ENCODE results near the gene EPB42. TPM values are rescaled to one million over a fixed set of nuclear protein-coding genes. Genes with fewer than 3 reads are reported as not detected.

The EPB42 gene
- total RNA-seq, 1 donor from 2014 or later = not detected

GRCh38 chr15:43253431-43254403, 32.9 kb upstream of the EPB42 start:
- no peaks in the 10 kb centered on the region for H3K9me3 ChIP-seq
- no peak overlapping the region for H3K4me3 ChIP-seq
- no peak overlapping the region for H3K27ac ChIP-seq
- intact Hi-C loops (cut with DNase I) = no loop called here
- H3K4me1 ChIP-seq = no peaks in the 10 kb centered on the region
- H3K27me3 ChIP-seq = no peaks in the 10 kb centered on the region
- H3K36me3 ChIP-seq = no peaks in the 10 kb centered on the region
- peak in 1 of 2 donors; percentile 62 for DNase-seq (ENCODE audit: low spot score in 2 of 2)
- no peak for TF ChIP-seq CTCF (IDR thresholded peaks at IDR 0.05)

GRCh38 chr15:43251871-43252250, 31.0 kb upstream of the EPB42 start:
- H3K4me1 ChIP-seq = no peaks in the 10 kb centered on the region
- DNase-seq (ENCODE audit: low spot score in 2 of 2) = peak in 1 of 2 donors; percentile 44
- no peak overlapping the region for H3K4me3 ChIP-seq
- no peak for TF ChIP-seq CTCF (IDR thresholded peaks at IDR 0.05)
- no peaks in the 10 kb centered on the region for H3K36me3 ChIP-seq
- intact Hi-C loops (cut with DNase I) = no loop called here
- H3K9me3 ChIP-seq = no peaks in the 10 kb centered on the region
- no peaks in the 10 kb centered on the region for H3K27me3 ChIP-seq
- no peak overlapping the region for H3K27ac ChIP-seq

DNA sequence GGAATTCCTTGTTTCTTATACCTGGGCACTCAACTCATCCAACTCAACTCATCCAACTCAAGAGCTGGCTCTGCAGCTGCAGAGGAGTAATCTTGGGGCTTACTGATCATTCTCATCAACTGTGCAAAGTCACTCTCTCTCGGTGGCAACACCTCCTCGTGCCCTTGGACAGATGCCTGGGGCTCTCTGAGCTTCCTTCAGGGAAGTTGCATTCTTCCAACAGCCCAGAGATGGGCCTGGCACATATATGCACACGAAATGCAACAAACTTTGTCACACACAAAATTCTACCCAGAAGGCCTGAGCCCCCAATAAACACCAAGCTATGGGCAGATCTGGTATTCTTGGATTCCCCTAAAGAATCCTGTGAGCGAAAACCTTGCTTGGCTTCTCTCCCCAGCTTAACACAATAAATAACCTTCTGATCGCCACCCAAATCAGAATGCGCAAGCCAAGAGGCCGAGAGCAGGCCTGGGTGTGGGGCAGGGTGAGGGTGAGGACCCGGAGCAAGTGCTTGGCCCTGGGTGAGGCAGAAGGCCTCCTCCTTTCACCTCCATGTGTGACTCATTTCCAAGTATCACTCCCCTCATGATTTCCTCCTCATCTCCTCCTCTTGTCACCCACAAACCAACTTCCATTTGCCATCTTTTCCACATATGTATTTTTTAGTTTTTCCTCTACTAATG, 30.5 kb upstream of the EPB42 start:
- no peak for TF ChIP-seq CTCF (IDR thresholded peaks at IDR 0.05)
- H3K9me3 ChIP-seq = no peaks in the 10 kb centered on the region
- H3K27ac ChIP-seq = no peak overlapping the region
- peak in 1 of 2 donors; percentile 27 for DNase-seq (ENCODE audit: low spot score in 2 of 2)
- H3K4me1 ChIP-seq = no peaks in the 10 kb centered on the region
- intact Hi-C loops (cut with DNase I) = no loop called here
- no peaks in the 10 kb centered on the region for H3K27me3 ChIP-seq
- H3K36me3 ChIP-seq = no peaks in the 10 kb centered on the region
- no peak overlapping the region for H3K4me3 ChIP-seq

GRCh38 chr15:43250785-43251184, 30.0 kb upstream of the EPB42 start:
- Histone ChIP-seq H3K4me3 (no peak overlapping the region), H3K27ac (no peak overlapping the region)
- DNase-seq (ENCODE audit: low spot score in 2 of 2) = peak in 1 of 2 donors; percentile 27

DNA sequence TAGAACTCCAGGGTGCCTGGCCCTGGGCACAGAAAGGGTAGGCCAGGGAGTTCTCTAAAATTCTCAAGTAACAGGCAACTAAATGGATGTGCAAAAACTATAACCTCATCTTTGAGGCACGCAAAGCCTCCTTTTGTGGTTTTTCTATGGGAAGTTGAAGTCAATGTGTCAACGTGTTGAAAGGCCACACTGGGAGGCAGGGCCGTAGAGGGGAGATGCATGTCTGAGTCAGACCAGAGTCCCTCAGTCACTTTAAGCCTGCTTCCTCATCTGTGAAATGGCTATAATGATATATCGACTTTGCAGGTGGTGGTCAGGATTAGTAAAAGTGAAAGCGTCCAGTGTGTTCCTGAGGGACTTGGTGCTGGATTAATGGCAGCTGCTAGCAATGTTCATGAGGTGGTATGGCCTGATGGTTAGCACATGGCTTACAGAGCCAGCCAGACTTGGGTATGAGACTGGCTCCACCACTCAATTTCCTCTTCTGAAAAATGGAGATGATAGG, 28.9 kb upstream of the EPB42 start:
- TF ChIP-seq CTCF (IDR thresholded peaks at IDR 0.05) = no peak
- Histone ChIP-seq H3K27ac (no peak overlapping the region), H3K9me3 (no peaks in the 10 kb centered on the region), H3K4me1 (no peaks in the 10 kb centered on the region), H3K36me3 (no peaks in the 10 kb centered on the region), H3K4me3 (no peak overlapping the region), H3K27me3 (no peaks in the 10 kb centered on the region)
- DNase-seq (ENCODE audit: low spot score in 2 of 2) = peak in 1 of 2 donors; percentile 47
- intact Hi-C loops (cut with DNase I) = no loop called here

More at GRCh38 chr15:43250785-43251184, 30.0 kb upstream of the EPB42 start:
- intact Hi-C loops (cut with DNase I) = no loop called here
- Histone ChIP-seq H3K36me3 (no peaks in the 10 kb centered on the region), H3K9me3 (no peaks in the 10 kb centered on the region), H3K4me1 (no peaks in the 10 kb centered on the region), H3K27me3 (no peaks in the 10 kb centered on the region)
- no peak for TF ChIP-seq CTCF (IDR thresholded peaks at IDR 0.05)

Data from ascending aorta (tissue), 2 donors.